Measurements from ENCODE around the gene ZNF483. TPM values are rescaled to one million over a fixed set of nuclear protein-coding genes. Genes with fewer than 3 reads are reported as not detected.
A peak's percentile ranks its signal among the peaks of the same experiment; 100 is the strongest.

Gene ZNF483
- total RNA-seq, 3 donors from 2014 or later (not counting 1 experiment from before 2014, with no cell fraction given), result 5.7 to 7.4 (median 5.8) TPM

DNA sequence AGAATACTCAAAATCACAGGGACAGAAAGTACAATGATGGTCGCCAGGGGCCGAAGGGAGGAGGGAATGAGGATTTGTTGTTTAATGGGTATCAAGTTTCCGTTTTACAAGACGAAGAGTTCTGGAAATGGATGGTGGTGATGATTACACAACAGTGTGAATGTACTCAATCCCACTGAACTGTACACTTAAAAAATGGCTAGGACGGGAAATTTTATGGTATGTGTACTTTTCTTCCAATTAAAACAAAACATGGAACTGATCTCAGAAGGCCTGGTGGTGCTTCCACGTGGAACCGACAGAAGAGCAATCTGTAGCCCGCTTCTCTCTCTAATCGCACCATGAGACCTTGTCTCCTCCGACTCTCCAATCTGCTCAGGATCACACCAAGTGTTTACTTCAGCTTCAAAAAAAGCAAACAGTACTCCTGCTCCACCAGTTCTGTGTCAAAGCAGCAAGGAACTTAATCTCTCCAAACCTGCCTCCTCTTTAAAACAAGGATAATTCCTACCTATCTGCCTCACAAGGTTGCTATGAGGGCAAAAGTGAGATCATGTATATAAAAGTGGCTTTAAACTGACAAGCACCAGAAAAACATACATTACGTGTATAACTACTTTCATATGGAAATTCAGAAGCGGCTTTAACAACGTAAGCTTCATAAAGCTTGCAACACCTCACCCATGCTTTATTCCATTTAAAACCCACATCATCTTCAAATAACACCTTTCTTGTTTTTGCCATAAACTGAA is 42.9 kb upstream of the ZNF483 start:
- H3K9me3 ChIP-seq (ENCODE audit: control insufficient read depth, insufficient read depth, low read length), result no peaks in the 10 kb centered on the region
- no peaks in the 10 kb centered on the region for H3K27me3 ChIP-seq (ENCODE audit: control insufficient read depth, insufficient read depth, low read length)
- peak overlapping the region; percentile 83 for H3K4me3 ChIP-seq (ENCODE audit: low read length)
- H3K36me3 ChIP-seq (ENCODE audit: control insufficient read depth, insufficient read depth, low read length), result no peaks in the 10 kb centered on the region
- Mint-ChIP-seq H3K4me3 (peak overlapping the region; percentile 88), H3K4me1 (peaks cover 35 to 44% of the 10 kb centered on the region in 2 donors), H3K27me3 (ENCODE audit: low read depth in 2 of 2) (peaks cover 0 to under 1% of the 10 kb centered on the region in 2 donors), H3K9me3 (no peaks in the 10 kb centered on the region), H3K27ac (peak overlapping the region; percentile 69 to 90), H3K36me3 (no peaks in the 10 kb centered on the region)
- intact Hi-C loops (cut with micrococcal nuclease), result no loop called here
- DNase-seq (peak in 1 of 2 donors; percentile 6), ATAC-seq (no peak)
- WGBS (ENCODE audit: insufficient coverage), result 72% methylated on average over 13 of the region's 13 CpGs
- H3K4me1 ChIP-seq (ENCODE audit: control insufficient read depth, insufficient read depth, low read length), result peaks cover 13% of the 10 kb centered on the region
- peak overlapping the region; percentile 93 for H3K27ac ChIP-seq (ENCODE audit: low read length)
- TF ChIP-seq CTCF (IDR thresholded peaks at IDR 0.05), result no peak

DNA sequence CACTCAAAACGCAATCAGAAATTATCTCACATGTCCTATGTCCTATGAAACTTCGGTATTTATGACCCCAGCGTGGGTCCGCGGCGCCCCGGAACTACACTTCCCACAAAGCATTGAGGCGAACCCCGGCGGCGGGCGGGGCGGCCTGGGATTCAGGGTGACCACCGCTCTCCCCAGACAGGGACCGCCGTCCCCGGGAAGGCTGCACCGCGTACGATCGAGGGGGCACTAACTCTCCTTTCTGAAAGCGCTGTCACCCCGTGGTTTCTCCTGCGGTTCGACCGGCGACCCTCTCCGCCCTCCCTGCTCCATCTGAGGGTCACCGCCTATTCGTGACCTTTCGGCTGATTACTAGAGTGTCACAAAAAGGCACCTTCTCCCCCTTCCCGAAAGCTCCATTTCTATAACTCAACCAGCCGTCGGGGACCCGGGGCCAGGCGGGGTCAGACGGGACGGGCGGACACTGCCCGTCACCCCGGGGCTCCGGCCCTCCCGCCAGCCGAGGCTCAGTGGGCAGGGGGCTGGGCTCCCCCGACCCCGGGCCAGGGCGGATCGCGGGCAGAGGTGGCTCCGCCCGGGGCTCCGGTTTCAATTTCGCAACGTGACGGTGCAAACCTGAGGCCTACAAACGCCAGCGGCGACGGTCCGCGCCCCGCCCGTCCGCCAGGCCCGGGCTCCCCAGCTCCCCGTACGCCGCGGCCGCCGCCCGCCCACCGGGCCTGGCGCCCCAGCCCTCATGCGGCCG is 42.1 kb upstream of the ZNF483 start:
- H3K27me3 ChIP-seq (ENCODE audit: control insufficient read depth, insufficient read depth, low read length), result no peaks in the 10 kb centered on the region
- Mint-ChIP-seq H3K27ac (peak overlapping the region; percentile 69 to 90), H3K4me3 (peak overlapping the region; percentile 88), H3K27me3 (ENCODE audit: low read depth in 2 of 2) (peaks cover 3 to 7% of the 10 kb centered on the region in 2 donors), H3K36me3 (no peaks in the 10 kb centered on the region), H3K9me3 (no peaks in the 10 kb centered on the region), H3K4me1 (peaks cover 27 to 36% of the 10 kb centered on the region in 2 donors)
- under 1% methylated on average over 76 of the region's 76 CpGs for WGBS (ENCODE audit: insufficient coverage)
- no peaks in the 10 kb centered on the region for H3K36me3 ChIP-seq (ENCODE audit: control insufficient read depth, insufficient read depth, low read length)
- peak overlapping the region; percentile 83 for H3K4me3 ChIP-seq (ENCODE audit: low read length)
- peak; percentile 62 to 72 for DNase-seq
- intact Hi-C loops (cut with micrococcal nuclease), result no loop called here
- no peaks in the 10 kb centered on the region for H3K9me3 ChIP-seq (ENCODE audit: control insufficient read depth, insufficient read depth, low read length)
- peaks cover 11% of the 10 kb centered on the region for H3K4me1 ChIP-seq (ENCODE audit: control insufficient read depth, insufficient read depth, low read length)
- ATAC-seq, result peak; percentile 45 to 70 (median 55)
- TF ChIP-seq CTCF (IDR thresholded peaks at IDR 0.05), result no peak
- peak overlapping the region; percentile 93 for H3K27ac ChIP-seq (ENCODE audit: low read length)

GRCh38 chr9:111483439-111483857 is 41.5 kb upstream of the ZNF483 start:
- intact Hi-C loops (cut with micrococcal nuclease), result no loop called here
- DNase-seq (peak in 1 of 2 donors; percentile 73), ATAC-seq (peak; percentile 37 to 59 (median 48))
- no peak overlapping the region for H3K27ac ChIP-seq (ENCODE audit: low read length)
- no peaks in the 10 kb centered on the region for H3K9me3 ChIP-seq (ENCODE audit: control insufficient read depth, insufficient read depth, low read length)
- under 1% methylated on average over 78 of the region's 78 CpGs for WGBS (ENCODE audit: insufficient coverage)
- TF ChIP-seq CTCF (IDR thresholded peaks at IDR 0.05), result no peak
- H3K27me3 ChIP-seq (ENCODE audit: control insufficient read depth, insufficient read depth, low read length), result no peaks in the 10 kb centered on the region
- H3K36me3 Mint-ChIP-seq, result no peaks in the 10 kb centered on the region
- no peaks in the 10 kb centered on the region for H3K36me3 ChIP-seq (ENCODE audit: control insufficient read depth, insufficient read depth, low read length)
- peaks cover 3 to 7% of the 10 kb centered on the region in 2 donors for H3K27me3 Mint-ChIP-seq (ENCODE audit: low read depth in 2 of 2)
- H3K4me1 Mint-ChIP-seq, result peaks cover 27 to 36% of the 10 kb centered on the region in 2 donors
- peak overlapping the region in 1 of 2 donors; percentile 89 for H3K27ac Mint-ChIP-seq
- no peak overlapping the region for H3K4me3 ChIP-seq (ENCODE audit: low read length)
- H3K4me1 ChIP-seq (ENCODE audit: control insufficient read depth, insufficient read depth, low read length), result peaks cover 10% of the 10 kb centered on the region
- peak overlapping the region; percentile 69 for H3K4me3 Mint-ChIP-seq
- no peaks in the 10 kb centered on the region for H3K9me3 Mint-ChIP-seq
